ENCODE data around the gene NTN5. TPM values are rescaled to one million over a fixed set of nuclear protein-coding genes. Genes with fewer than 3 reads are reported as not detected.
A peak's percentile ranks its signal among the peaks of the same experiment; 100 is the strongest.

NTN5 gene
- total and polyA plus RNA-seq, 8 donors = 1.3 TPM; not detected in 7

DNA sequence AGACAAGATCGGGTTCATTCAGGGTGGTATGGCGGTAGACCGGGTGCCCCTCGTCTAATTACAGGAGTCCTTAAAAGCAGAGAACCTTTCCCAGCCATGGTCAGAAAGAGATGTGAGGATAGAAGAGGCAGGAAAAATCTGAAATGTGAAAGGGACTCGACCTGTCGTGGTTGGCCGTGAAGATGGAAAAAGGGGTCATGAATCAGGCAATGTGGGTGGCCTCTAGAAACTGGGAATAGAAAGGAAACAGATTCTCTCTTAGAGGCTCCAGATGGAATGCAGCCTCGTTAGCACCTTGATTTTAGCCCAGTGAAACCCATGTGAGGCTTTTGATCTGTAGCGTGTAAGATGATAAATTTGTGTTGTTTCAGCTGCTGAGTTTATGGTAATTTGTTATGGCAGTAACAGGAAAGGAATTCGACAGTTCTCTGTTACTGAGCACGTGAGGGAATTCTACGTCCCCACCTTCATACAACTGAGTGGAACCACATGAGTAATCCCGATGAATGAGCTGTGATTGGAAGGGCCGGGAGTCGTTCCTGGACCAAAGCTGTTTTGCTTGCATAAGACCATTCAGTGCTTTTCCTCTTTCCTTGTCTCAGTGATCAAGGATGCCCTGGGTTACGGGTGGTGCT is 15.9 kb downstream of the NTN5 start:
- intact Hi-C loops (cut with DNase I; ENCODE audit: low total_unique reads) = no loop called here
- no peak for TF ChIP-seq EP300 (IDR thresholded peaks at IDR 0.05)
- TF ChIP-seq POLR2AphosphoS5 (IDR thresholded peaks at IDR 0.05) = no peak
- TF ChIP-seq, protein P1, sequence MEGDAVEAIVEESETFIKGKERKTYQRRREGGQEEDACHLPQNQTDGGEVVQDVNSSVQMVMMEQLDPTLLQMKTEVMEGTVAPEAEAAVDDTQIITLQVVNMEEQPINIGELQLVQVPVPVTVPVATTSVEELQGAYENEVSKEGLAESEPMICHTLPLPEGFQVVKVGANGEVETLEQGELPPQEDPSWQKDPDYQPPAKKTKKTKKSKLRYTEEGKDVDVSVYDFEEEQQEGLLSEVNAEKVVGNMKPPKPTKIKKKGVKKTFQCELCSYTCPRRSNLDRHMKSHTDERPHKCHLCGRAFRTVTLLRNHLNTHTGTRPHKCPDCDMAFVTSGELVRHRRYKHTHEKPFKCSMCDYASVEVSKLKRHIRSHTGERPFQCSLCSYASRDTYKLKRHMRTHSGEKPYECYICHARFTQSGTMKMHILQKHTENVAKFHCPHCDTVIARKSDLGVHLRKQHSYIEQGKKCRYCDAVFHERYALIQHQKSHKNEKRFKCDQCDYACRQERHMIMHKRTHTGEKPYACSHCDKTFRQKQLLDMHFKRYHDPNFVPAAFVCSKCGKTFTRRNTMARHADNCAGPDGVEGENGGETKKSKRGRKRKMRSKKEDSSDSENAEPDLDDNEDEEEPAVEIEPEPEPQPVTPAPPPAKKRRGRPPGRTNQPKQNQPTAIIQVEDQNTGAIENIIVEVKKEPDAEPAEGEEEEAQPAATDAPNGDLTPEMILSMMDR (IDR thresholded peaks at IDR 0.05) = no peak
- Histone ChIP-seq H3K9me3 (no peaks in the 10 kb centered on the region), H3K4me3 (no peak overlapping the region), H3K27me3 (no peaks in the 10 kb centered on the region), H3K36me3 (no peaks in the 10 kb centered on the region), H3K4me1 (peaks cover 0 to 22% (median 8%) of the 10 kb centered on the region in 4 donors), H3K27ac (no peak overlapping the region)
- 47 to 60% (median 54%) methylated on average over 16 of the region's 16 CpGs for WGBS, 5 donors
- peak in 1 of 2 donors; percentile 79 for DNase-seq

- H3K4me1 ChIP-seq = peaks cover 0 to 5% (median 2%) of the 10 kb centered on the region in 4 donors
- no peaks in the 10 kb centered on the region for H3K9me3 ChIP-seq
- no peaks in the 10 kb centered on the region for H3K27me3 ChIP-seq
- no peaks in the 10 kb centered on the region for H3K36me3 ChIP-seq
- WGBS, 5 donors = 39 to 63% (median 42%) methylated on average over 9 to 11 of the region's 11 CpGs
- no peak overlapping the region for H3K4me3 ChIP-seq
- intact Hi-C loops (cut with DNase I; ENCODE audit: low total_unique reads) = no loop called here
- H3K27ac ChIP-seq = no peak overlapping the region
- peak in 1 of 2 donors; percentile 68 for DNase-seq
- TF ChIP-seq EP300 (IDR thresholded peaks at IDR 0.05) (no peak), POLR2AphosphoS5 (IDR thresholded peaks at IDR 0.05) (no peak)
- TF ChIP-seq, protein P1 (IDR thresholded peaks at IDR 0.05) = no peak
Observed at GRCh38 chr19:48654299-48655059, 18.3 kb downstream of the NTN5 start.

DNA sequence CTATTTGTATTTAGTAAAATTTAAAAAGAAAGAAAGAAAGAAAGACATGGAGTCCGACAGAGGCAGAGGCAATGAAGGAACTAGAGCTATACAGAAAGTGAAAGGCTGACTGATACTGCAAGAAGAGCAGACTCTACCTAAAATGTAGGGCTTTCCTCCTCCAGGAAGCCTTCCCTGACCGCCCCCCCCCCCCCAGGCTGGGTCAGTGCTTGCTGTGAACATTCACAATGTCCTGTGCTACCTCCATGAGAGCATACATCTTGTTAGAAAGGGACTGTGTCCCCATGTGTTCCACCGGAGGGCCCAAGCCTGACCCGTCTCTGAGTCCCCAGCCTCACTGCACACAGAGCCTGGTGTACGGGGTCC is 21.2 kb downstream of the NTN5 start:
- H3K27ac ChIP-seq = no peak overlapping the region
- 71 to 98% (median 89%) methylated on average over 5 of the region's 5 CpGs for WGBS, 5 donors
- intact Hi-C loops (cut with DNase I; ENCODE audit: low total_unique reads) = no loop called here
- no peaks in the 10 kb centered on the region for H3K9me3 ChIP-seq
- H3K36me3 ChIP-seq = no peaks in the 10 kb centered on the region
- no peak for TF ChIP-seq POLR2A (IDR thresholded peaks at IDR 0.05)
- TF ChIP-seq, protein P1 (IDR thresholded peaks at IDR 0.05) = no peak
- TF ChIP-seq EP300 (IDR thresholded peaks at IDR 0.05) = no peak
- no peak for TF ChIP-seq POLR2AphosphoS5 (IDR thresholded peaks at IDR 0.05)
- no peak for DNase-seq
- H3K4me3 ChIP-seq = no peak overlapping the region
- no peaks in the 10 kb centered on the region for H3K27me3 ChIP-seq
- peaks cover 0 to 8% (median 5%) of the 10 kb centered on the region in 4 donors for H3K4me1 ChIP-seq

GRCh38 chr19:48650974-48651682 is 21.7 kb downstream of the NTN5 start:
- Histone ChIP-seq H3K4me3 (no peak overlapping the region), H3K4me1 (peaks cover 0 to 14% (median 9%) of the 10 kb centered on the region in 4 donors), H3K27me3 (no peaks in the 10 kb centered on the region), H3K9me3 (no peaks in the 10 kb centered on the region), H3K36me3 (no peaks in the 10 kb centered on the region), H3K27ac (no peak overlapping the region)
- no peak for DNase-seq
- TF ChIP-seq, protein P1 (IDR thresholded peaks at IDR 0.05) = no peak
- TF ChIP-seq POLR2A (IDR thresholded peaks at IDR 0.05) (no peak), POLR2AphosphoS5 (IDR thresholded peaks at IDR 0.05) (no peak), EP300 (IDR thresholded peaks at IDR 0.05) (no peak)
- WGBS, 5 donors = 88 to 91% (median 89%) methylated on average over 12 of the region's 12 CpGs
- intact Hi-C loops (cut with DNase I; ENCODE audit: low total_unique reads) = no loop called here
